ENCODE results near the gene ITIH1. TPM values are rescaled to one million over a fixed set of nuclear protein-coding genes. Genes with fewer than 3 reads are reported as not detected.

ITIH1 gene
- total RNA-seq, 3 donors from 2014 or later (not counting 1 experiment from before 2014, with no cell fraction given), result 0.56 TPM; not detected in 2

- DNase-seq, result no peak
- intact Hi-C loops (cut with micrococcal nuclease), result no loop called here
Measured at GRCh38 chr3:52771702-52772101, 5.7 kb upstream of the ITIH1 start.

GRCh38 chr3:52773361-52774065 lies 3.9 kb upstream of the ITIH1 start:
- H3K9me3 ChIP-seq (ENCODE audit: control insufficient read depth, insufficient read depth, low read length), result no peaks in the 10 kb centered on the region
- 98% methylated on average over 12 of the region's 13 CpGs for WGBS (ENCODE audit: insufficient coverage)
- intact Hi-C loops (cut with micrococcal nuclease), result no loop called here
- H3K36me3 ChIP-seq (ENCODE audit: control insufficient read depth, insufficient read depth, low read length), result no peaks in the 10 kb centered on the region
- no peak overlapping the region for H3K4me3 ChIP-seq (ENCODE audit: low read length)
- TF ChIP-seq, protein P1, sequence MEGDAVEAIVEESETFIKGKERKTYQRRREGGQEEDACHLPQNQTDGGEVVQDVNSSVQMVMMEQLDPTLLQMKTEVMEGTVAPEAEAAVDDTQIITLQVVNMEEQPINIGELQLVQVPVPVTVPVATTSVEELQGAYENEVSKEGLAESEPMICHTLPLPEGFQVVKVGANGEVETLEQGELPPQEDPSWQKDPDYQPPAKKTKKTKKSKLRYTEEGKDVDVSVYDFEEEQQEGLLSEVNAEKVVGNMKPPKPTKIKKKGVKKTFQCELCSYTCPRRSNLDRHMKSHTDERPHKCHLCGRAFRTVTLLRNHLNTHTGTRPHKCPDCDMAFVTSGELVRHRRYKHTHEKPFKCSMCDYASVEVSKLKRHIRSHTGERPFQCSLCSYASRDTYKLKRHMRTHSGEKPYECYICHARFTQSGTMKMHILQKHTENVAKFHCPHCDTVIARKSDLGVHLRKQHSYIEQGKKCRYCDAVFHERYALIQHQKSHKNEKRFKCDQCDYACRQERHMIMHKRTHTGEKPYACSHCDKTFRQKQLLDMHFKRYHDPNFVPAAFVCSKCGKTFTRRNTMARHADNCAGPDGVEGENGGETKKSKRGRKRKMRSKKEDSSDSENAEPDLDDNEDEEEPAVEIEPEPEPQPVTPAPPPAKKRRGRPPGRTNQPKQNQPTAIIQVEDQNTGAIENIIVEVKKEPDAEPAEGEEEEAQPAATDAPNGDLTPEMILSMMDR (IDR thresholded peaks at IDR 0.05), result no peak
- H3K27ac Mint-ChIP-seq, result no peak overlapping the region
- H3K9me3 Mint-ChIP-seq, result no peaks in the 10 kb centered on the region
- H3K4me1 Mint-ChIP-seq, result peaks cover 25 to 29% of the 10 kb centered on the region in 2 donors
- H3K36me3 Mint-ChIP-seq, result no peaks in the 10 kb centered on the region
- H3K27me3 ChIP-seq (ENCODE audit: control insufficient read depth, insufficient read depth, low read length), result no peaks in the 10 kb centered on the region
- no peak overlapping the region for H3K4me3 Mint-ChIP-seq
- H3K27ac ChIP-seq (ENCODE audit: low read length), result no peak overlapping the region
- H3K27me3 Mint-ChIP-seq (ENCODE audit: low read depth in 2 of 2), result no peaks in the 10 kb centered on the region
- no peak for ATAC-seq
- DNase-seq, result no peak
- peaks cover 22% of the 10 kb centered on the region for H3K4me1 ChIP-seq (ENCODE audit: control insufficient read depth, insufficient read depth, low read length)

More at GRCh38 chr3:52771702-52772101, 5.7 kb upstream of the ITIH1 start:
- Mint-ChIP-seq H3K27ac (peak overlapping the region; percentile 90 to 91), H3K9me3 (no peaks in the 10 kb centered on the region), H3K27me3 (ENCODE audit: low read depth in 2 of 2) (no peaks in the 10 kb centered on the region), H3K36me3 (no peaks in the 10 kb centered on the region), H3K4me1 (peaks cover 24 to 25% of the 10 kb centered on the region in 2 donors), H3K4me3 (peak overlapping the region; percentile 97)
- H3K36me3 ChIP-seq (ENCODE audit: control insufficient read depth, insufficient read depth, low read length), result peaks cover 6% of the 10 kb centered on the region
- H3K4me3 ChIP-seq (ENCODE audit: low read length), result no peak overlapping the region
- H3K4me1 ChIP-seq (ENCODE audit: control insufficient read depth, insufficient read depth, low read length), result peaks cover 15% of the 10 kb centered on the region
- H3K27me3 ChIP-seq (ENCODE audit: control insufficient read depth, insufficient read depth, low read length), result no peaks in the 10 kb centered on the region
- TF ChIP-seq, protein P1 (IDR thresholded peaks at IDR 0.05), result no peak
- ATAC-seq, result no peak
- peak overlapping the region; percentile 50 for H3K27ac ChIP-seq (ENCODE audit: low read length)
- 96% methylated on average over 10 of the region's 10 CpGs for WGBS (ENCODE audit: insufficient coverage)
- H3K9me3 ChIP-seq (ENCODE audit: control insufficient read depth, insufficient read depth, low read length), result no peaks in the 10 kb centered on the region

DNA sequence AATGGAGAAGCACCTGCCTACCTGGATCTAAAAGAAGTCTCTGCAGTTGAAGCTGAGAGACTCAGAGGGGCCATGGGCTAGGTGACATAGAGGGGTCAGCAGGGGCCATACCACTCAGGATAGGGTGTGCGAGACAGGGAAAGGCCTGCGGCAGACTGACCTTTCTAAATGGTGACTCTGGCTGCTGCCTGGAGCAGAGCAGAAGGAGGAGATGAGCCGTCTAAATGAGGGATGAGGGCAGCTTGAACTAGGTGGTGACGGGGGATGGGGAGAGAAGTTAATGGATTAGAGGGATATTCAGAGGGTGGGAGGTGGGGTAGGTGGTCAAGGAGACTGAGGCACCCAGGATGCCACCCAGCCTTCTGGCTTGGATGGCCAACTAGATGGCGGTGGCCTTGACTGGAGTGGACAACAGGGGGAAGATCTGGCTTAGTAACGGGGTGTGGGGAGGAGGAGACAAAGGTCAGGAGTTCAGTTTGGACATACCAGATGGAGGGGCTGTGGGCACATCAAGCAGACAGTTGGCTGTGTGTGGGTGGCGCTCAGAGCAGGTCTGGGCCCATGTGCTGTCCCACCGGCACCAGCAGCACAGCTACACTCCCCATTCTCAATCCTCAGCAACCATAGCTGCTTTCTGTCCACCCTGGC lies 3.2 kb upstream of the ITIH1 start:
- no peak overlapping the region for H3K4me3 ChIP-seq (ENCODE audit: low read length)

More for the DNA sequence above, 3.2 kb upstream of the ITIH1 start:
- no peaks in the 10 kb centered on the region for H3K27me3 ChIP-seq (ENCODE audit: control insufficient read depth, insufficient read depth, low read length)
- no peaks in the 10 kb centered on the region for H3K36me3 ChIP-seq (ENCODE audit: control insufficient read depth, insufficient read depth, low read length)
- peaks cover 29% of the 10 kb centered on the region for H3K4me1 ChIP-seq (ENCODE audit: control insufficient read depth, insufficient read depth, low read length)
- H3K9me3 ChIP-seq (ENCODE audit: control insufficient read depth, insufficient read depth, low read length), result no peaks in the 10 kb centered on the region
- Mint-ChIP-seq H3K36me3 (no peaks in the 10 kb centered on the region), H3K27me3 (ENCODE audit: low read depth in 2 of 2) (no peaks in the 10 kb centered on the region), H3K27ac (no peak overlapping the region), H3K9me3 (no peaks in the 10 kb centered on the region), H3K4me1 (peaks cover 24 to 28% of the 10 kb centered on the region in 2 donors), H3K4me3 (no peak overlapping the region)
- TF ChIP-seq, protein P1 (IDR thresholded peaks at IDR 0.05), result no peak
- intact Hi-C loops (cut with micrococcal nuclease), result no loop called here
- WGBS (ENCODE audit: insufficient coverage), result 81% methylated on average over 8 of the region's 8 CpGs
- H3K27ac ChIP-seq (ENCODE audit: low read length), result no peak overlapping the region
- no peak for ATAC-seq
- no peak for DNase-seq
